ENCODE results near the gene VTA1. TPM values are rescaled to one million over a fixed set of nuclear protein-coding genes. Genes with fewer than 3 reads are reported as not detected.

VTA1 gene
- total and polyA plus RNA-seq, 2 of the 8 experiments (the other 6 are each of a cell fraction or from before 2014, with no cell fraction given) = 63.6 to 67.0 TPM

GRCh38 chr6:142271476-142271875 lies 124.4 kb downstream of the VTA1 start (continued):
- TF ChIP-seq CTCF (IDR thresholded peaks at IDR 0.05; ENCODE audit: control extremely low read depth in 1 of 3, insufficient read depth in 1 of 3, low read depth in 1 of 3, low read length in 3 of 3) (no peak), TAF1 (IDR thresholded peaks at IDR 0.05; ENCODE audit: low read depth, low read length) (no peak), JUN (IDR thresholded peaks at IDR 0.05; ENCODE audit: low read depth, low read length) (no peak), RFX5 (IDR thresholded peaks at IDR 0.05; ENCODE audit: borderline replicate concordance, low read depth, low read length) (no peak), MAX (IDR thresholded peaks at IDR 0.05) (no peak)

Other genes with a start within 250 kb of the VTA1 start
- not detected in 2 replicates for gene GJE1, start 14.3 kb upstream of the VTA1 start, total RNA-seq (2021; fragmentation: NEBNext Ultra II Directional; extraction: Animal tissue kit (Norgen Biotek cat#: 25700))
- gene GJE1, start 14.3 kb upstream of the VTA1 start, polyA plus RNA-seq (2011; rRNA removed) = not detected in 2 replicates
- gene NMBR, start 141 bp upstream of the VTA1 start, total RNA-seq (2021; fragmentation: NEBNext Ultra II Directional; extraction: Animal tissue kit (Norgen Biotek cat#: 25700)) = not detected in 2 replicates
- gene NMBR, start 141 bp upstream of the VTA1 start, polyA plus RNA-seq (2011; rRNA removed) = 0.08 and 0.11 TPM in 2 replicates
- gene ADGRG6, start 154.7 kb downstream of the VTA1 start, total RNA-seq (2021; fragmentation: NEBNext Ultra II Directional; extraction: Animal tissue kit (Norgen Biotek cat#: 25700)) = 4.2 and 6.2 TPM in 2 replicates
- gene ADGRG6, start 154.7 kb downstream of the VTA1 start, polyA plus RNA-seq (2011; rRNA removed) = 1.1 and 1.7 TPM in 2 replicates

Measured in H1 (cell line).